ENCODE data around the gene NDUFC2.
"Not testable (repeated sequence)": the region's sequence is repeated elsewhere in the genome, so short reads cannot be mapped to it uniquely, and the experiment has no call there.

The NDUFC2 gene

DNA sequence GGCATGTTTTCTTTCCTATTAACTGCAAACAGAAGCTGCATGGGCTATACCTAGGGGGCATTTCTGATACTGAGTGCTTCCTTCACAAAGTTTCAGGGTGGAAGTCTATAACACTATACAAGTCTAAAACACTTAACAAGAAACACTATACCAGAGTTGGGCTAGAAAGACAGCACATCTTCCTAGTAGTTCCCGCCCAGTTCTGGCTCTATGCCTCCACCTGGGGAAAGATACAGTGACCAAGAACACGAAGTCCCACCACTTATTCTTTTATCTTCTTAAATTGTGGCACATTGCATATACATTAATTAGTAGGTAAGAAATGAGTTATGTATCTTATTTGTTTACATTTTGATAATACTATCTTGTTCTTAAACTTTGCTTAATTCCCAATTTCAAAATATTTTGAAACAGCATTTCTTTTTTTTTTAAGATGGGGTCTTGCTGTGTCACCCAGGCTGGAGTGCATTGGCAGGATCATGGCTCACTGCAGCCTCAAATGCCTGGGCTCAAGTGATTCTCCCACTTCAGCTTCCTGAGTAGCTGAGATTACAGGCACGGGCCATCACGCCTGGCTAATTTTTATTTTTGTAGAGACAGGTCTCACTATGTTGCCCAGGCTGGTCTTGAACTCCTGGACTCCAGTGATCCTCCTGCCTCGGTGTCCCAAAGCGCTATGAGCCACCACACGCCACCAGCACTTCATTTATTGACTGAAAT is 18.2 kb upstream of the NDUFC2 start:
- Histone ChIP-seq H3K27ac (no peak overlapping the region), H3K36me3 (peaks cover 30 to 49% (median 39%) of the 10 kb centered on the region in 3 donors), H3K4me3 (no peak overlapping the region), H3K9me3 (no peaks in the 10 kb centered on the region), H3K4me1 (no peaks in the 10 kb centered on the region), H3K27me3 (no peaks in the 10 kb centered on the region)
- DNase-seq = no peak
- intact Hi-C loops (cut with DNase I; ENCODE audit: low total_unique reads) = no loop called here
- TF ChIP-seq CTCF (IDR thresholded peaks at IDR 0.05) = no peak

DNA sequence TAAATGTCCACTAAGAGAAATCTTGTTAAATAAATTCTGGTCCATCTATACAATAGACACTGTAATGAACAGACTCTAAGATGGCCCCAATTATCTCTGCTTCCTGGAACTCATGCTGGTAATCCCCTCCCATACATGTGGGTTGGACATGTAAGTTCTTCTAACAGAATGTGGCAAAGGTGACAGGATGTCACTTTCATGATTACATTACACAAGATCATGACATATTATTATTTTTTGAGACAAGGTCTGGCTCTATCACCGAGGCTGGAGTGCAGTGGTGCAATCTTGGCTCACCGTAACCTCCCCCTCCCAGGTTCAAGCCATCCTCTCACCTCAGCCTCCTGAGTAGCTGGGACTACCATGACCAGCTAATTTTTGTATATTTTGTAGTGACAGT is 14.6 kb upstream of the NDUFC2 start:
- no peaks in the 10 kb centered on the region for H3K27me3 ChIP-seq
- H3K4me3 ChIP-seq = no peak overlapping the region
- peaks cover 9 to 22% (median 12%) of the 10 kb centered on the region in 3 donors for H3K36me3 ChIP-seq
- no peaks in the 10 kb centered on the region for H3K4me1 ChIP-seq
- H3K9me3 ChIP-seq = no peaks in the 10 kb centered on the region
- TF ChIP-seq CTCF (IDR thresholded peaks at IDR 0.05) = no peak
- intact Hi-C loops (cut with DNase I; ENCODE audit: low total_unique reads) = no loop called here
- DNase-seq = no peak
- no peak overlapping the region for H3K27ac ChIP-seq

DNA sequence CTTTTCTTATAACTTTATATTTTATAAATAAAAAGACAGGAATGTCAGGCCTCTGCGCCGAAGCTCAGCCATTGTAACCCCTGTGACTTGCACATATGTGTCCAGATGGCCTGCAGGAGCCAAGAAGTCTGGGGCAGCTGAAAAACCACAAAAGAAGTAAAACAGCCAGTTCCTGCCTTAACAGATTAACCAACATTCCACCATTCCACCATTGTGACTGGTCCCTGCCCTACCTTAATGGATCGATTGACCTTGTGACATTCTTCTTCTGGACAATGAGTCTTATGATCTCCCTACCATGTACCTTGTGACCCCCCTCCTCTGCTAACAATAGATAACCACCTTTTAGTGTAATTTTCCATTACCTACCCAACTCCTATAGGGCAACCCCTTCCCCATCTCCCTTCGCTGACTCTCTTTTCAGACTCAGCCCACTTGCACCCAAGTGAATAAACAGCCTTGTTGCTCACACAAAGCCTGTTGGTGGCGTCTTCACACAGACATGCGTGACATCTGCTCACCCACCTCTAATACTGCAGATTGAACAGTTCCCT is 6.9 kb upstream of the NDUFC2 start:
- intact Hi-C loops (cut with DNase I; ENCODE audit: low total_unique reads); H3K27ac ChIP-seq; H3K36me3 ChIP-seq; H3K9me3 ChIP-seq; H3K4me1 ChIP-seq; DNase-seq; H3K27me3 ChIP-seq; H3K4me3 ChIP-seq: not testable (repeated sequence)

DNA sequence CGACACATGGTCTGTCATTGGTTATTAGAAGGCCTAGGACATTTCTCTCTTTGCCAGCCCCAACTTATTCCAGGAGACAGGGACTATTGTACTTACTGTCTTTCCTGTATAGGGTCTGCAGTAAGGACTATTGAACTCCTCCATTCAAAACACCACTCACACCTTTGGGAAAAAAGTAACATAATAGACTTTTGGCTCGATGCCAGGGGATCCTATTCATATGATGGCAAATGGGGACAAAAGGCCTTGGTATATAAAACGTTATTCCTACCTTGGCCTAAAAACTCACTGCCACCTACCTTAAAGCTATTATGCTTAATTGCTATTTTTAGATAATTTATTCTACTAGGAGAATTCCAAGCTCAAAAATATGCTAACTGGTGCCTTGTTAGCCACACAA is 6.3 kb upstream of the NDUFC2 start:
- Histone ChIP-seq H3K4me3 (no peak overlapping the region), H3K9me3 (no peaks in the 10 kb centered on the region), H3K36me3 (no peaks in the 10 kb centered on the region), H3K27ac (no peak overlapping the region), H3K27me3 (no peaks in the 10 kb centered on the region), H3K4me1 (no peaks in the 10 kb centered on the region)
- intact Hi-C loops (cut with DNase I; ENCODE audit: low total_unique reads) = no loop called here
- DNase-seq = no peak
- no peak for TF ChIP-seq CTCF (IDR thresholded peaks at IDR 0.05)

DNA sequence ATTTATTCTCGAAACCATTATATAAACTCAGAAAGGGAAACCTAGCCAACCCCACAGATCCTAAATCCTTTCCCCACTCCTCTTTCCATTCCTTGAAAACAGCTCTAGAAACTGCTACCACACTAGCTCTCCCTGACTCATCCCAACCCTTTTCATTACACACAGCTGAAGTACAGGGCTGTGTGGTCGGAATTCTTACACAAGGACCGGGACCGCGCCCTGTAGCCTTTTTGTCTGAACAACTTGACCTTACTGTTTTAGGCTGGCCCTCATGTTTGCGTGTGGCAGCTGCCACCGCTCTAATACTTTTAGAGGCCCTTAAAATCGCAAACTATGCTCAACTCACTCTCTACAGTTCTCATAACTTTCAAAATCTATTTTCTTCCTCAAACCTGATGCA is 4.8 kb upstream of the NDUFC2 start:
- DNase-seq; intact Hi-C loops (cut with DNase I; ENCODE audit: low total_unique reads): not testable (repeated sequence)

DNA sequence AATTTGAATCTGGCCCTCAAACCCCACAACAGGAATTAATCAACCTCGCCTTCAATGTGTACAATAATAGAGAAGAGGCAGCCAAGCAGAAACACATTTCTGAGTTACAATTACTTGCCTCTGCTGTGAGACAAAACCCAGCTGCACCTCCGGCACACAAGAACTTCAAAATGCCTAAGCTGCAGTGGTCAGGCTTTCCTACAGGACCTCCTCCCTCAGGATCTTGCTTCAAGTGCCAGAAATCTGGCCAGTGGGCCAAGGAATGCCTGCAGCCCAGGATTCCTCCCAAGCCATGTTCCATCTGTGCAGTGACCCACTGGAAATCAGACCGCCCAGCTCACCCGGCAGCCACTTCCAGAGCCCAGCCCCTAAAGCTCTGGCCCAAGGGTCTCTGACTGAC is 3.4 kb upstream of the NDUFC2 start:
- peaks cover 0 to 14% (median 11%) of the 10 kb centered on the region in 4 donors for H3K4me1 ChIP-seq
- TF ChIP-seq CTCF (IDR thresholded peaks at IDR 0.05) = no peak
- DNase-seq = no peak
- no peaks in the 10 kb centered on the region for H3K9me3 ChIP-seq
- no peaks in the 10 kb centered on the region for H3K27me3 ChIP-seq
- H3K4me3 ChIP-seq = no peak overlapping the region
- H3K27ac ChIP-seq = no peak overlapping the region
- no peaks in the 10 kb centered on the region for H3K36me3 ChIP-seq
- intact Hi-C loops (cut with DNase I; ENCODE audit: low total_unique reads) = no loop called here

More for the DNA sequence above, 4.8 kb upstream of the NDUFC2 start:
- not testable (repeated sequence) for H3K27me3 ChIP-seq, H3K9me3 ChIP-seq, H3K4me1 ChIP-seq, H3K4me3 ChIP-seq, H3K36me3 ChIP-seq, H3K27ac ChIP-seq
